Measurements from ENCODE around the gene SPATA24. TPM values are rescaled to one million over a fixed set of nuclear protein-coding genes. Genes with fewer than 3 reads are reported as not detected.

Gene SPATA24
- total RNA-seq, 1 donor from 2014 or later, result 6.2 TPM

- Mint-ChIP-seq H3K9me3 (ENCODE audit: unreplicated experiment) (peaks cover 6% of the 10 kb centered on the region), H3K27ac (ENCODE audit: unreplicated experiment) (no peak overlapping the region), H3K4me3 (ENCODE audit: unreplicated experiment) (no peak overlapping the region), H3K27me3 (ENCODE audit: unreplicated experiment) (peaks cover 5% of the 10 kb centered on the region), H3K36me3 (ENCODE audit: unreplicated experiment) (no peaks in the 10 kb centered on the region), H3K4me1 (ENCODE audit: low read depth, unreplicated experiment) (peaks cover 4% of the 10 kb centered on the region)
- TF ChIP-seq CTCF (IDR thresholded peaks at IDR 0.05; ENCODE audit: partially characterized antibody, unreplicated experiment), result no peak
- no peak for DNase-seq
Observed at GRCh38 chr5:139399501-139400121, 4.3 kb downstream of the SPATA24 start.

GRCh38 chr5:139397921-139398320 lies 6.0 kb downstream of the SPATA24 start:
- no peaks in the 10 kb centered on the region for H3K36me3 Mint-ChIP-seq (ENCODE audit: unreplicated experiment)
- peaks cover 1% of the 10 kb centered on the region for H3K4me1 Mint-ChIP-seq (ENCODE audit: low read depth, unreplicated experiment)
- peaks cover 5% of the 10 kb centered on the region for H3K27me3 Mint-ChIP-seq (ENCODE audit: unreplicated experiment)
- H3K27ac Mint-ChIP-seq (ENCODE audit: unreplicated experiment), result no peak overlapping the region
- TF ChIP-seq CTCF (IDR thresholded peaks at IDR 0.05; ENCODE audit: partially characterized antibody, unreplicated experiment), result no peak
- no peak for DNase-seq
- no peak overlapping the region for H3K4me3 Mint-ChIP-seq (ENCODE audit: unreplicated experiment)
- peaks cover 5% of the 10 kb centered on the region for H3K9me3 Mint-ChIP-seq (ENCODE audit: unreplicated experiment)

GRCh38 chr5:139396691-139397090 lies 7.2 kb downstream of the SPATA24 start:
- no peak for DNase-seq
- H3K36me3 Mint-ChIP-seq (ENCODE audit: unreplicated experiment), result no peaks in the 10 kb centered on the region
- no peak overlapping the region for H3K27ac Mint-ChIP-seq (ENCODE audit: unreplicated experiment)
- H3K9me3 Mint-ChIP-seq (ENCODE audit: unreplicated experiment), result no peaks in the 10 kb centered on the region
- no peak for TF ChIP-seq CTCF (IDR thresholded peaks at IDR 0.05; ENCODE audit: partially characterized antibody, unreplicated experiment)
- peaks cover 8% of the 10 kb centered on the region for H3K27me3 Mint-ChIP-seq (ENCODE audit: unreplicated experiment)
- no peaks in the 10 kb centered on the region for H3K4me1 Mint-ChIP-seq (ENCODE audit: low read depth, unreplicated experiment)
- H3K4me3 Mint-ChIP-seq (ENCODE audit: unreplicated experiment), result no peak overlapping the region

GRCh38 chr5:139395844-139396640 lies 7.8 kb downstream of the SPATA24 start:
- Mint-ChIP-seq H3K36me3 (ENCODE audit: unreplicated experiment) (no peaks in the 10 kb centered on the region), H3K27me3 (ENCODE audit: unreplicated experiment) (peaks cover 9% of the 10 kb centered on the region), H3K4me1 (ENCODE audit: low read depth, unreplicated experiment) (no peaks in the 10 kb centered on the region), H3K27ac (ENCODE audit: unreplicated experiment) (no peak overlapping the region), H3K4me3 (ENCODE audit: unreplicated experiment) (no peak overlapping the region), H3K9me3 (ENCODE audit: unreplicated experiment) (no peaks in the 10 kb centered on the region)
- no peak for DNase-seq
- no peak for TF ChIP-seq CTCF (IDR thresholded peaks at IDR 0.05; ENCODE audit: partially characterized antibody, unreplicated experiment)
